ENCODE measurements around the gene CCDC200. TPM values are rescaled to one million over a fixed set of nuclear protein-coding genes. Genes with fewer than 3 reads are reported as not detected.

CCDC200 gene
- total and polyA plus RNA-seq, 2 of the 13 experiments (the other 11 are each of a cell fraction or from before 2014, with no cell fraction given) = not detected

- TF ChIP-seq SALL2 (CRISPR knock-in tag; IDR thresholded peaks at IDR 0.05) = 0 out of 2 replicates have a peak, but pooled peaks have one; percentile 65
- TF ChIP-seq ZBTB42 (CRISPR knock-in tag; IDR thresholded peaks at IDR 0.05) = 0 out of 2 replicates have a peak, but pooled peaks have one; percentile 12
- TF ChIP-seq ZSCAN22 (CRISPR knock-in tag; IDR thresholded peaks at IDR 0.05) = no peak
- peak; percentile 76; the same call in 1 of the 2 replicates for TF ChIP-seq ZNF782 (CRISPR knock-in tag; IDR thresholded peaks at IDR 0.05; ENCODE audit: borderline replicate concordance)
- no peak for TF ChIP-seq CCAR2 (optimal IDR thresholded peaks at IDR 0.05; ENCODE audit: low read depth, low read length)
- TF ChIP-seq NFRKB (IDR thresholded peaks at IDR 0.05) = no peak
- TF ChIP-seq ATF5 (CRISPR knock-in tag; IDR thresholded peaks at IDR 0.05; ENCODE audit: low read depth) = peak; percentile 71; the same call in 1 of the 2 replicates
- no peak for TF ChIP-seq ZNF646 (CRISPR knock-in tag; IDR thresholded peaks at IDR 0.05)
- peak; percentile 77; the same call in 1 of the 2 replicates for TF ChIP-seq NFIC (IDR thresholded peaks at IDR 0.05; ENCODE audit: low read length)
- no peak for TF ChIP-seq CHCHD3 (CRISPR knock-in tag; IDR thresholded peaks at IDR 0.05)
- TF ChIP-seq ZBTB7A (CRISPR knock-in tag; IDR thresholded peaks at IDR 0.05) = peak; percentile 51
- TF ChIP-seq CTCF (CRISPR knock-in tag; IDR thresholded peaks at IDR 0.05) = peak; percentile 84
- TF ChIP-seq ZFP90 (CRISPR knock-in tag; IDR thresholded peaks at IDR 0.05; ENCODE audit: borderline replicate concordance) = peak; percentile 93
- no peak for TF ChIP-seq SP2 (CRISPR knock-in tag; IDR thresholded peaks at IDR 0.05)
- TF ChIP-seq SMARCE1 (IDR thresholded peaks at IDR 0.05; ENCODE audit: borderline replicate concordance) = no peak
- TF ChIP-seq NR3C1 (CRISPR knock-in tag; IDR thresholded peaks at IDR 0.05) = no peak
- TF ChIP-seq SMARCC2 (IDR thresholded peaks at IDR 0.05) = no peak
- TF ChIP-seq TRAFD1 (CRISPR knock-in tag; IDR thresholded peaks at IDR 0.05; ENCODE audit: borderline replicate concordance) = no peak
- peak; percentile 74 for TF ChIP-seq HOXA3 (CRISPR knock-in tag; IDR thresholded peaks at IDR 0.05)
Measured at GRCh38 chr17:43216762-43217613, 11.4 kb downstream of the CCDC200 start (continued).

Measured in HepG2 (cell line).